Duodenal mucosa (tissue), 2 donors: Measurements from ENCODE around the gene SMIM1.
"Not testable (repeated sequence)": the region's sequence is repeated elsewhere in the genome, so short reads cannot be mapped to it uniquely, and the experiment has no call there.

ENCODE experiments used
- H3K27ac ChIP-seq: one replicate; pipeline ENCODE4 v1.7.0; 2013; ENCODE audit warnings: low read depth, low read length
- H3K27me3 ChIP-seq, 2 donors: one replicate each; pipeline ENCODE4 v1.7.0; 2013; ENCODE audit warnings: low read length in 2 of 2, control low read depth in 1 of 2; ENCODE audit not compliant: insufficient read depth in 2 of 2, control insufficient read depth in 1 of 2
- H3K36me3 ChIP-seq, 2 donors: one replicate each; pipeline ENCODE4 v1.7.0; 2013; ENCODE audit warnings: low read length in 2 of 2, control low read depth in 1 of 2; ENCODE audit not compliant: insufficient read depth in 2 of 2, control insufficient read depth in 1 of 2
- H3K4me1 ChIP-seq, 2 donors: one replicate each; pipeline ENCODE4 v1.7.0; 2013; ENCODE audit warnings: low read length in 2 of 2, control low read depth in 1 of 2; ENCODE audit not compliant: insufficient read depth in 2 of 2, control insufficient read depth in 1 of 2
- H3K4me3 ChIP-seq, 2 donors: one replicate each; pipeline ENCODE4 v1.7.0; 2013; ENCODE audit warnings: low read length in 2 of 2, low read depth in 1 of 2
- H3K9ac ChIP-seq, 2 donors: one replicate each; pipeline ENCODE4 v1.7.0; 2013; ENCODE audit warnings: low read length in 2 of 2, low read depth in 1 of 2
- H3K9me3 ChIP-seq, 2 donors: one replicate each; pipeline ENCODE4 v1.7.0; 2013; ENCODE audit warnings: low read length in 2 of 2, control low read depth in 1 of 2; ENCODE audit not compliant: control insufficient read depth in 1 of 2

Gene SMIM1

GRCh38 chr1:3795453-3796214, 23.1 kb downstream of the SMIM1 start:
- Histone ChIP-seq H3K27me3 (no peaks in the 10 kb centered on the region), H3K4me1 (peaks cover 12 to 27% of the 10 kb centered on the region in 2 donors), H3K9me3 (no peaks in the 10 kb centered on the region), H3K27ac (no peak overlapping the region), H3K4me3 (peak overlapping the region; percentile 69 to 92), H3K36me3 (peaks cover 4% of the 10 kb centered on the region in 2 donors), H3K9ac (peak overlapping the region; percentile 42 to 53)

GRCh38 chr1:3796215-3797061, 23.9 kb downstream of the SMIM1 start, which contains the start of gene LRRC47:
LRRC47 (minus strand) TSS chr1:3796498; CDS start chr1:3796476, 22 bp downstream.
- no peaks in the 10 kb centered on the region for H3K27me3 ChIP-seq
- H3K27ac ChIP-seq: no peak within 1 kb of the TSS
- H3K36me3 ChIP-seq: peaks cover 3 to 4% of the 10 kb centered on the region in 2 donors
- H3K4me3 ChIP-seq: peak within 1 kb of the TSS; percentile 69 to 92
- H3K9ac ChIP-seq: peak within 1 kb of the TSS; percentile 42 to 53
- H3K9me3 ChIP-seq: no peaks in the 10 kb centered on the region
- H3K4me1 ChIP-seq: peaks cover 12 to 27% of the 10 kb centered on the region in 2 donors

- no peak overlapping the region for H3K4me3 ChIP-seq
- H3K27ac ChIP-seq: no peak overlapping the region
- H3K27me3 ChIP-seq: no peaks in the 10 kb centered on the region
- peaks cover 6 to 17% of the 10 kb centered on the region in 2 donors for H3K4me1 ChIP-seq
- no peaks in the 10 kb centered on the region for H3K9me3 ChIP-seq
- H3K9ac ChIP-seq: no peak overlapping the region
- no peaks in the 10 kb centered on the region for H3K36me3 ChIP-seq
Observed at GRCh38 chr1:3799976-3800685, 27.6 kb downstream of the SMIM1 start.

- H3K27ac ChIP-seq, H3K9ac ChIP-seq, H3K27me3 ChIP-seq, H3K36me3 ChIP-seq, H3K9me3 ChIP-seq, H3K4me3 ChIP-seq: not testable (repeated sequence)
- peaks cover 0 to 11% of the 10 kb centered on the region in 2 donors for H3K4me1 ChIP-seq
Observed at GRCh38 chr1:3800795-3801194, 28.2 kb downstream of the SMIM1 start.

GRCh38 chr1:3803905-3804626, 31.5 kb downstream of the SMIM1 start:
- no peaks in the 10 kb centered on the region for H3K27me3 ChIP-seq
- no peak overlapping the region for H3K4me3 ChIP-seq

GRCh38 chr1:3804627-3804944, 32.0 kb downstream of the SMIM1 start:
- not testable (repeated sequence) for H3K4me1 ChIP-seq, H3K27ac ChIP-seq, H3K4me3 ChIP-seq, H3K36me3 ChIP-seq, H3K9ac ChIP-seq, H3K9me3 ChIP-seq, H3K27me3 ChIP-seq

More at GRCh38 chr1:3803905-3804626, 31.5 kb downstream of the SMIM1 start:
- Histone ChIP-seq H3K36me3 (no peaks in the 10 kb centered on the region), H3K27ac (no peak overlapping the region), H3K9ac (no peak overlapping the region), H3K9me3 (peaks cover 0 to 2% of the 10 kb centered on the region in 2 donors), H3K4me1 (peaks cover 0 to 4% of the 10 kb centered on the region in 2 donors)

- Histone ChIP-seq H3K27me3 (no peaks in the 10 kb centered on the region), H3K4me3 (no peak overlapping the region), H3K4me1 (peaks cover 0 to 4% of the 10 kb centered on the region in 2 donors), H3K9ac (no peak overlapping the region), H3K27ac (no peak overlapping the region), H3K36me3 (no peaks in the 10 kb centered on the region), H3K9me3 (peaks cover 0 to 2% of the 10 kb centered on the region in 2 donors)
Observed at GRCh38 chr1:3805038-3805437, 32.5 kb downstream of the SMIM1 start.

- Histone ChIP-seq H3K4me3 (no peak overlapping the region), H3K36me3 (no peaks in the 10 kb centered on the region), H3K27me3 (no peaks in the 10 kb centered on the region), H3K4me1 (no peaks in the 10 kb centered on the region), H3K27ac (no peak overlapping the region), H3K9me3 (peaks cover 0 to 2% of the 10 kb centered on the region in 2 donors), H3K9ac (no peak overlapping the region)
Observed at GRCh38 chr1:3807769-3808168, 35.2 kb downstream of the SMIM1 start.

- Histone ChIP-seq H3K4me3 (no peak overlapping the region), H3K9ac (no peak overlapping the region), H3K27me3 (no peaks in the 10 kb centered on the region), H3K36me3 (peaks cover 0 to 7% of the 10 kb centered on the region in 2 donors), H3K9me3 (peaks cover 0 to 2% of the 10 kb centered on the region in 2 donors), H3K27ac (no peak overlapping the region), H3K4me1 (no peaks in the 10 kb centered on the region)
Observed at GRCh38 chr1:3809680-3810079, 37.1 kb downstream of the SMIM1 start.
